GM18870 (cell line): Measurements from ENCODE around the gene PGF.

Source experiments
- ATAC-seq: cut with Tn5 transposase; IDR thresholded peaks from one replicate; pipeline ENCODE4 v1.9.1; 2021; ENCODE audit warnings: moderate library complexity; ENCODE audit not compliant: unreplicated experiment

Gene PGF

GRCh38 chr14:74921053-74921620, 34.3 kb downstream of the PGF start:
- no peak for ATAC-seq

GRCh38 chr14:74920281-74920680, 35.1 kb downstream of the PGF start:
- ATAC-seq = no peak

DNA sequence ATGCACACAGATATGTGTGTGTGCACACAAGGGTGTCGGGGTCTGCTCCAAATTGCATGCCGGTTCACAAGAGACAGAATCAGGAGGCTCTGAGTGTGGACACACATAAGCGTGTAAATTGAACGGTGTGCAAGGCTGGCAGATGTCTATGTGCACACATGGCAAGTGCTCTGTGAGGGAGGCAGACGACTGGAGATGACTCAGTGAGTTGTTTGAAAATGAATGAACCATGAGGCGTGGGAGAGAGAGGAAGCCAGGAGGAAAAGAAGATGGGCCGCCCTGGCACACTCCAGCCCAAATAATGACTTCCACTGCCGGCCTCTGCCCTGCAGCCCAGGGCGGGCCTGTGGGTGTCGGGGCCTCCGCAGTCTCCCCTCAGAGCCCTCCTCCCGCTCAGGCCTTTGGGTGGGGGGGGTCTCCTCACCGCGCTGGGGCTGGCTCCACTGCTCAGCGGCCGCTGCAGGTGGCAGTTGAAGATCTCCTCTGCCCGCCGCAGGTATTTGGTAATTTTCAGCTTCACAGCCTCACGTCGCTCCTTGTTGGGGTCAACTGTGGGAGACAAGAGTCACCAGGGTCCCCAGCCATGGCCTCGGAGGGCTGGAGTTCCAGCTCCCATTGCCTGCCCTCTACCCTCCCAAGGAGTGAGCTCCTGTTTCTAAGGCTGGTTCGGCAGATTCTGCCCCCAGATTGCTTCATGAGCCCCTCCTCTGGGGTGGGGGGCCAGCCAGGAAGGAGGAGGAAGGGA, 35.8 kb downstream of the PGF start:
- ATAC-seq = no peak

GRCh38 chr14:74918380-74918779, 37.0 kb downstream of the PGF start:
- ATAC-seq = no peak

GRCh38 chr14:74917646-74918081, 37.7 kb downstream of the PGF start:
- ATAC-seq = no peak

DNA sequence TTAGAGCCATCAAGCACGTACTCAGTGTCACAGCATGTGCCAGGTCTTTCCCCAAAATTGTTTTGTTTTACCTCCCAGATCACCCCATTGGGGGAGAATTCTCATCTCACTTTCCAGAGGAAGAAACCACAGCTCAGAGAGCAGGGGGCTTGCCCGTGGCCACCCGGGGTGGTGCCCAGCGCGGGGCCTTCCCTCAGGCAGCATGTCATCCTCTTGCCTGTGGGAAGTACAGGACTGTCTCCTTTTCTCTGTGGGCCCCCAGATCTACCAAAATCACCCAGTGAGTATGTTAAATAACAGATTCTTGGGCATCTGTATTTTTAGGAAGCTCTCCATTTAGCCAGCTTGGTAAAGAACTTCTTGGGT, 38.2 kb downstream of the PGF start:
- ATAC-seq = no peak

- no peak for ATAC-seq
Measured at GRCh38 chr14:74915826-74916225, 39.6 kb downstream of the PGF start.

DNA sequence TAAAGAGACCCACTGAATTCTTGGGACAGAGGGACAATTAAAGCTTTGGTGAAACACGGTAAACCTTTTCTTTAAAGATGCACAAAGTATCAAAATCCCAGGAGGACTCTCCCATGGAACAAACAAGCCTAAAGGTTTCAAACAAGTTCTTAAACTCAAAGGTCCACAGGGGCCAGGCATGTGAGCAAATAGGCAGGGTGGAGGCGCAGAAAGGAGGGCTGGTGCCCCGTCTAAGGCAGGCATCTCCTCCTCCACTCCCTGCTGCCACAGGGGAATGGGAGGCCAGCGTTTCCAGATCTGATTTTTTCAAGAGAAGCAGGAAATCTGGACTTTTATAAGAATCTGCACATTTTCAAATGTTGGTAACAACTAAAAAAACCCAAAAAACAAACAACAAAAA, 40.0 kb downstream of the PGF start:
- ATAC-seq = no peak

DNA sequence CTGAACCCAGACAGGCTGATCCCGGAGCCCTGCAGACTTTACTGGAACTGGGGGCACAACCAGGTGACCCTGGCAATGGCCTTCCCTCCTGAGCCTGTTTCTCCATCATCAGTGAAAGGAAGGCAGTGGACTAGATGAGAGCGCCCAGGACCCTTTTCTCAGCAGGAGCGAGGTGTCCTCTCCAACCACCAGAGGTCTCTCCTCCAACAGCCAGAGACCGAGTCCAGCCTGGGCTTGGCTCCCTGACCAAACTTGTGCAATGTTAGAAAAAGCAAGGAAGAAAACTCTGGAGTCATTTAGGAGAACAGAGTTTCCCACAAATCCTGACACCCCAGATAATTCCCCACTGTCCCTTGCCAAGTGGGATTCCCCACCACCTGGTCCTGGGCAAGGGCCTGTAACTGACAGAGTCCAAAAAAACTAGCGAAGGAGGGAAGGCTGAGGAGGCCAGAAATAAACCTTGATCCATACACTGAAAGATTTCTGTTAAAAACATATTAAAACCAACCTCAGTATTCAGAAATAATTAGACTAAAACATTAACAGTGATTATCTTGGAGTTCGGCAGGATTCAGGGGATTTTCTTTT, 41.3 kb downstream of the PGF start:
- no peak for ATAC-seq

DNA sequence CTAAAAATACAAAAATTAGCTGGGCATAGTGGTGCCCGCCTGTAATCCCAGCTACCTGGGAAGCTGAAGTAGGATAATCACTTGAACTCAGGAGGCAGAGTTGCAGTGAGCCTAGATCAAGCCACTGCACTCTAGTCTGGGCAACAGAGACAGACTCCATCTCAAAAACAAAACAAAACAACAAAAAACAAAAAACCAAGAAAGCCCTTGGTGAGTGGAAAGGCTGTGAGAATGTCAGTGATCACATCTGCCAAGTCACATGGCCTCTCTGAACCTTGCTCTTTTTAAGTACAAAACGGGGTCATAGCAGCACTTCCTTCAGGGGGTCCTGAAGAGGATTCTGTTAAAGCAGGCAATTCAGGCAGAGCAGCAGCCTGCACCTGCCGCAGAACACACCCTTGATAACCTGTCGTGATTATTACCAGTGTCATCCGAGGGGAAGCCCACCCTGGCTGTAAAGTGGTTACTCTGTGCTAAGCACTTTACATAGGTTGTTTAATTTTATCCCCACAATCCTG, 41.9 kb downstream of the PGF start:
- no peak for ATAC-seq

DNA sequence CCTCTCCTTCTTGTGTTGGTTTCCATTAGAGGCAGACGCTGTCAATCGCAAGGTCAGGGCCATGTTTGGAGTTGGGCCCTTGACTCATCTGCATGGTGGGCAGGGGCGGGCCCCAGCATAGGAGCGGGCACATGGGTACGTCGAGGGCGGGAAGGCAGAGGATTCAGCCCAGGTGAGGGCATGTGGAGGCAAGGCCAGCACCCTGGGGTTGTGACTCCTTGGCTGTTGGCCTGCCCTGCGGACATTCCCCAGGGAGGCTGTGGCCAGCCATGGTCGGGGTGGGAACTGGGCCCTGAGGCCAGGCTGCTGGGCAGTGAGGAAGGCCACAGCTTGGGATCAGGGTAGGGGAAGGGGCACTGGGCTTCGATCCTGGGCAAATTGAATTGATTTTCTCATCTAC, 42.6 kb downstream of the PGF start:
- no peak for ATAC-seq

GRCh38 chr14:74912111-74912510, 43.3 kb downstream of the PGF start:
- no peak for ATAC-seq

DNA sequence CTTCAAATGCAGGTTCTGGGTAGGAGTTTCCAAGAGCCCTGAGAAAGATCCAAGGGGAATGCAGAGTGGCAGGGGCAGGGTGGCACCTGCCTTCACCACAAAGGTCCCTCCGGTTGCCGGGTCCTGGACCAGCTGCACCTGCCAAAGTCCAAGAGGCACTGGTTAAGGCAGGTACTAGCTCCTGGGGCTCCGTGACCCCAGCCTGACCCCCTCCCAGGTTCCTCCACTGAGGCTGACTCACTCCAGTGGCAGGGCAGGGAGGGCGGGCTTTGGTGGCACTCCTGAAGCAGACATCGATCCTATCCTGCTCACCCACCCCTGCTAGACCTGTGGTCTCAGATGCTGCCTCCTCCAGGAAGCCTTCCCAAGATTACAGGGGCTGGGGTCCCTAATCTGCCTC, 43.7 kb downstream of the PGF start:
- ATAC-seq = no peak

DNA sequence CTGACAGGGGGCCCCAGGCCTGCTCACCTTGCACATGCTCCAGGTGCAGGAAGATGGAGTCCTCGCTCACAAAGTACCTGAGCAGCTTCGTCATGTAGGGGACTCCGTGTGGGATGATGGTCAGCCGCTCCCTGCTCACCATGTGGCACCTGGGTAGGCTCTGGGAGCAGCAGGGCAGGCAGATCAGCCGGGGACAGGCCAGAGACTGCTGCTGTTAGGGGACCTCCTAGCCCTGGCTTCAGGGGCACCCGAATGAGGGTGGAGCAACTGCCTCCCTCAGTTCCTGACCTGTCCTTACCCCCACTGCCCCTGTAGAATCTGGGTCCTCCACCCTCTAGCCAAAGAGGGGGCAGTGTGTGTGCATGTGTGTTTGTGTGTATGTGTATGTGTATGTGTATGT, 44.2 kb downstream of the PGF start:
- ATAC-seq = no peak

GRCh38 chr14:74910556-74910955, 44.8 kb downstream of the PGF start:
- no peak for ATAC-seq

DNA sequence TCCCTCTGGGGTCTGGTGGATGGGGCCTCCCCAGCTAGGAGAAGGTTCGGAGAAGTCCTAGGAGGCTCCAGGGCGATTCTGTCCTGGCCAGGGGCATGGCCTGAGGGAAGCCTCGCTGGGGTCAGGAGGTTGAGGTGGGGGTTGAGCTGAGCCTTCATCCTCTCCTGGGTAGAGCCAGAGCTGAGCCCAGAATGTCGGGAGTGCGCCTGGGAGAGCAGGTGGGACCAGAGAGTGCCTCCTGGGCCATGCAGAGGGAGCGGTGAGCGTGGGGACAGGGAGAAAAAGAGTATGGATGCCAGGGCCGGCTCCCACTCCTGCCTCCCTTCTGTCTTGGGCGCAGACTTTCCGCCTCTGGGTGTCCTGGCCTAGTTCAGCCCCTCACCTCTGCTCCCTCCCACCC, 45.5 kb downstream of the PGF start:
- ATAC-seq = no peak

GRCh38 chr14:74909501-74909900, 45.9 kb downstream of the PGF start:
- ATAC-seq = no peak

GRCh38 chr14:74908861-74909341, 46.5 kb downstream of the PGF start:
- no peak for ATAC-seq

- no peak for ATAC-seq
Measured at GRCh38 chr14:74907744-74908143, 47.7 kb downstream of the PGF start.

DNA sequence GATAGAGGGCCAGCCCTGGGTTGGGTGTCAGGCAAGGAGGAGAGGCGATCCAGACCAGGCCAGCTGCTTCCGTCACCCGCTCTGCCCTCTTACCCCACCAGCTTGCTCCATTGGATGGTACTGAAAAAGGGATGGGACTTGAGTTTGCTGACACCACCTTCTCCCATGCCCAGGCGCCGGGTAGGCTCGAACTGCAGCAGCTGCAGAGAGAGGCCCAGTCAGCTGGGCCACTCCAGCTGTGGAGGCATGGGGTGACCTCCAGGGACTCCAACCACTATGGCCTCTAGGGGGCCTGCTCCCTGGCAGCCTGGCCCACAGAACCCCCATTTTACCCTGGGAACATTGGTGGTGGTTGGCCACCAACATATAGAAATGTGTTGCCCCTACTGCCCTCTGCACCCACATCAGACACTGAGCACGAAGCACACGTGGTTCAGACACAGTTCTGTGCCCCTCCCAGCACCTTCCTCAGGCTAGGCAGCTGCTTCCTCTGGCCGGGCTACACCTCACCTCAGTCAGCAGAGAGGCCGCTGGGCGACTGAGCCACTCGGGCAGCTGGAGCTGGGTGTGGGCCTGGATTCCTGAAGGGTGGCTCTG, 48.4 kb downstream of the PGF start:
- ATAC-seq = no peak

DNA sequence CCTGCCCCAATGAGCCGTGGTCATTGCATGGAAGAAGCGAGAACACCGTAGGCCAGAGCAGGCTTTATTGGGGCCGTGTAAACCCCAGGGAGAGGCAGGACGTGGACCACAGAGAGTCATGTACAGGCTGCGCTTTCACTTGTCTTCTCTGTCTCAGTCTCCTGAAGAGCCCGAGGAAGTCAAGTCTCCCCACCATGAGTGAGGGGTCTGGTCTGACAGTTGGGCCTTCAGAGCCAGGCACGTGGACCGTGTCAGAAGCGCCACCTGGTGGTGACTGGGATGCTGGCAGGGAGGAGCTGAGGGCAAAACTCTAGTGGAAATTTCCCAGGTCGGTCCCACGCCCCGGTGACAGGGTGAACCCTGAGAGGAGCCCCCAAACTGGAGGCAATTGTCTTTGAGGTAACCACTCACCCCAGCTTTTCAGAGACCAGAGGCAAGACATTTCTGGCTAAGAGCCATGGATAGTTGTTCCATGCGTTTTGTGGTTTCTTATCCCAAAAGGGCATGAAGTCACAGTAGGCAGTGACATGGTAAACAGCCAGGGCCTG, 49.7 kb downstream of the PGF start:
- ATAC-seq = no peak
